Tibial nerve (tissue), 3 donors: ENCODE measurements around the gene NSG2.

Experiments used
- CTCF ChIP-seq, 5 experiments: fragments of 200-600 bp in 3 of 5; fragments of 450-650 bp in 2 of 5; sonication (generic) in 3 of 5; IDR thresholded peaks; one replicate each; pipeline ENCODE4 v1.5.1; 2016 to 2019; ENCODE audit warnings: antibody characterized with exemption in 5 of 5, mild to moderate bottlenecking in 3 of 5, moderate library complexity in 2 of 5
- POLR2A ChIP-seq, 2 donors: fragments of 450-650 bp; IDR thresholded peaks; one replicate each; pipeline ENCODE4 v1.6.1; 2017; ENCODE audit warnings: antibody characterized with exemption in 2 of 2, mild to moderate bottlenecking in 2 of 2, moderate library complexity in 2 of 2

- no peak for TF ChIP-seq CTCF (IDR thresholded peaks at IDR 0.05)
- TF ChIP-seq POLR2A (IDR thresholded peaks at IDR 0.05), result no peak
Measured at GRCh38 chr5:174056064-174056847, 10.8 kb downstream of the NSG2 start.
